ENCODE results near the gene JMJD8.

The JMJD8 gene

GRCh38 chr16:709566-710499, 25.7 kb upstream of the JMJD8 start:
- DNase-seq (ENCODE audit: low read depth) = no peak

DNA sequence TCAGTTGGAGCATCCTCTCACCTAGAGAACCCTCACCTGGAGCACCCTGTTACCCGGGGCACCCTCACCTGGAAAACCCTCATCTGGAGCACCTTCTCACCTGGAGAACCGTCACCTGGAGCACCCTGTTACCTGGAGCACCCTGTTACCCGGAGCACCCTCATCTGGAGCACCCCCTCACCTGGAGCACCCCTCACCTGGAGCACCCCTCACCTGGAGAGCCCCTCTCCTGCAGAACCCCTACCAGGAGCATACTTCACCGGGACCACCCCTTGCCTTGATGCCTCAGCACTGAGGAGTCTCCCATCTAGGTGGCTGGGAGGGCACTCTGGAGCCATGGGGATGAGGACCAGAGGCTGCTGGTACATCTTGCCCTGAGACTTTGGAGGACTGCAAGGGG, 24.8 kb upstream of the JMJD8 start:
- DNase-seq (ENCODE audit: low read depth) = no peak

- DNase-seq (ENCODE audit: low read depth) = no peak
Observed at GRCh38 chr16:708019-708418, 23.9 kb upstream of the JMJD8 start.

DNA sequence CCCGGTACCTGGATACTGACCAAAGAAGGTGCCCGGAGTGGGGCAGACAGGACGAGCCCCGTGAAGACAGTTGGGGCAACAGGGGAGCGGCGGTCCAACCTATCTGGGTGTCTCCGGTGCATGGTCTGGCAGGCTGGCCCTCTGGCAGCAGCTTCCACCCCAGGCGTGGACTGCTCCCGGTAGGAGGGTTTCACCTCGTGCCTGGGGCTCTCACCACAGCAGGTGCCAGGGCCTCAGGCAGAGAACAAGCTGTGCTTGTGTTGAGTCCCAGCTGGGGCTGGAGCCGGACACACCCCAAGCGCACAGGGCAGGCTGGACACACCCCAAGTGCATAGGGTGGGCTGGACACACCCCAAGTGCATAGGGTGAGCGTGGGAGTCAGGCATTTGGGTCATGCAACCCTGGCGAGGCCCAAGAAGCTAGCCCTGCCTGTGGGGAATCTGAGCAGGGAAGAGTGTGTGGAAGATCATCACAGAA, 23.0 kb upstream of the JMJD8 start:
- DNase-seq (ENCODE audit: low read depth) = no peak

DNA sequence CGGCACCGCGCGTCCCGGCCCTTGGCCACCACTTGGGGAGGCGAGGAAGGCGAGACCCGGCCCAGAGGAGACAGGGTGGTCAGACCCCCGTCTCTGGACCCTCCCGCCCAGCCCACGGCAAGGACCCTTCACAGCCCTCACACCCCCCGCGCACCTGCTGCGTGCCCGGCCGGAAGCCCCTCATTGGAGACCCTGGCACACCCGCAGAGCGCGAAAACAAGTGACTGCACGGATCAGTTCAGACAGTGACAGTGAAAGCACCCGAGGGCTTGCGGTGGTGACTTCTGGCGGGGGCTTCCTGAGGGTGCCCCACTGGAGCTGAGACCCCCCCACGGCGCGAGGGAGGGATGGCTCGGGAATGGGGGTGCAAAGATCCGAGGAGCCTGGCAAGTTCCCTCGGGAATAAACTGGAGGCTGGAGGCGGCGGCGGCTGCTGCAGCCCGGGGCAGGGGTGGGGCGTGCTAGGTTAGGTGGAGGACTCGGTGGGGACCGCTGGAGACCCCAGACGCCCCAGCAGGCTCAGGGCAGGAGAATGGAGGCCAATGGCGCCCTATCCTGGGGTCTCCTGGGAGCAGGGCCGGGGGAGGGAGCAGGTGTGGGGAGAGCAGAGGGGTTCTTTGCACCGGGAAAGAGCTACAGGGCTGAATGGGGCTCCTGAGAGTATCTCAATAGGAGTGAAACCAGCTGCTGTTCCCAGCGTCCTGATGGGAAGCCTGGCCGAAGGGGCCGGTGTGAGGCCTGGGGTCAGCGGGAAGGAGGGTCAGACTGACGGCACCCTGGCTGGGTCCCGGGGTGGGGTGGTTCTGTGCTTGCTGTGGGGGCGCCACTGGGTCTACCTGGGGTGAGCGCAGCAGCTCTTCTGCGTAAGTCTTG, 22.3 kb upstream of the JMJD8 start:
- DNase-seq (ENCODE audit: low read depth) = no peak

GRCh38 chr16:705431-706188, 21.5 kb upstream of the JMJD8 start, which contains the start of gene FBXL16:
Gene FBXL16, minus strand, starts transcription at chr16:705801. Its CDS starts 8,396 bp downstream, at chr16:697405.
- DNase-seq (ENCODE audit: low read depth) = no peak

GRCh38 chr16:704552-705380, 20.6 kb upstream of the JMJD8 start:
- DNase-seq (ENCODE audit: low read depth) = no peak

DNA sequence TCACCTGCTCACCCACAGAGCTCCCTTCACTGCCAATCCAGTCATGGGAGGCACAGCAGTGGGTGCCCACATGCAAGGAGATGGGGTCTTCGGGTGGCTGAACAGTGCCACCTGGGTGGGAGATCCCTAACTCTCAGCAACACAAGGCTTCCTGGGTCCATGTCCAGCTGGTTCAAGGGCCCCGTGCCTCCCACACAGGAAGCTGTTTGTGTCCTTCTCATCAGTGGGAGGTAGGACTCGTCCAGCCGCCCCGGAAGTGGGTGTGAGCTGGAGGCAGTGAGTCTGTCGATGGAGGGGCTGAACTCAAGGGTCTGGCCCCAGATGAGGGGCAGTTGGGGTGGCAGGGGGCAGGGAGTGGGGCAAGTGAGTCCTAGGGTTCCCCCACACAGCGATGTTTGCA, 19.9 kb upstream of the JMJD8 start:
- no peak for DNase-seq (ENCODE audit: low read depth)

- DNase-seq (ENCODE audit: low read depth) = no peak
Observed at GRCh38 chr16:703406-703805, 19.3 kb upstream of the JMJD8 start.

DNA sequence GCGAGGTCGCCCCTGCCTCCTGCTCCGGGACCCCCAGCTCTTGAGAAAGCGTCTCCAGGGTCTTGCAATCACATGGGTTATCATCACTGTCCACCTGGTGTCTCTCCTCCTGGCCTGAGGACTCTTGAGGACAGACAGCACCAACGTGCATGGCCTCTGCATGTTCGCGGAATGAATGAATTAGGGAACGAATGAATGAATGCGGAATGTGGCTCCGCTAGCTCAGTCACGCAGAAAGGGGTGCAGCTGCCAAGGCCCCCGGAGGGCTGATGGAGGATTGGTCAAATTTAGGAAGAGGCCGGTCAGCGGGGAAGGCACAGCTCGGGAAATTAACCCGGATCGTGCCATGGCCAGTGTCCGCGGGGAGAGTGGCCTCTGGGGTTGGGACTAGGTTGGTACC, 18.2 kb upstream of the JMJD8 start:
- no peak for DNase-seq (ENCODE audit: low read depth)

GRCh38 chr16:700684-701584, 16.8 kb upstream of the JMJD8 start:
- no peak for DNase-seq (ENCODE audit: low read depth)

GRCh38 chr16:698911-699671, 15.0 kb upstream of the JMJD8 start:
- DNase-seq (ENCODE audit: low read depth) = no peak

GRCh38 chr16:695355-696089, 11.4 kb upstream of the JMJD8 start:
- no peak for DNase-seq (ENCODE audit: low read depth)

- no peak for DNase-seq (ENCODE audit: low read depth)
Observed at GRCh38 chr16:694863-695354, 10.8 kb upstream of the JMJD8 start.

DNA sequence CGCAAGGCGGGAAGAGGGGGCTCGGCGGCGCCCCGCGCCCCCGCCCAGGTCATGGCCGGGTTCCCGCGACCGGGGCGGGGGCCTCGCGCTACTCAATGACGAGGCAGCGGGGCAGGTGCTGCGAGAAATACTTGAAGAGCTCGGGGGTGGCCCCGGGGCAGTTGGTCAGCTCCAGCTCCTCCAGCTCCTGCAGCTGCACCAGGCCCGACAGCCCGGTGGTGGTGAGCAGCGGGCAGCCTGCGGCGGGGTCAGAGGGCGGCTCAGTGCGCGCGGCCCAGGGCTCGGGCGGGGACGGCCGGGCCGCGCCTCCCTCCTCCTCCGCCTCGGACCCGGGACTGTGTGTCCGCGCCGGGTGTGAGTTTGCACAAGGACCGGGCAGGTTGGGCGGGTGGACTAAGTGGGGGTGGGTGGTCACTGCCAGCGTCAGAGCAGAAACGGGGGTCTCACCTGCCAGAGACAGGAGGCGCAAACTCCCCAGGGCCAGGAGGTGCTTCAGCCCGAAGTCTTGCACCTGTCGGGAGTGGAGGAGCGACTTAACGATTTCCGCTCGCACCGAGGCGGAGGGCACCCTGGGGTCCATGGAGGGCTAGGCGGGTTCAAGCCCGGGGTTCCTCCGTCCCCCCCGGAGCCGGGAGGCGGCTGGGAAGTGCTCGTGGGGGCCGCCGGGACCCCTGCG, 10.2 kb upstream of the JMJD8 start:
- no peak for DNase-seq (ENCODE audit: low read depth)

DNA sequence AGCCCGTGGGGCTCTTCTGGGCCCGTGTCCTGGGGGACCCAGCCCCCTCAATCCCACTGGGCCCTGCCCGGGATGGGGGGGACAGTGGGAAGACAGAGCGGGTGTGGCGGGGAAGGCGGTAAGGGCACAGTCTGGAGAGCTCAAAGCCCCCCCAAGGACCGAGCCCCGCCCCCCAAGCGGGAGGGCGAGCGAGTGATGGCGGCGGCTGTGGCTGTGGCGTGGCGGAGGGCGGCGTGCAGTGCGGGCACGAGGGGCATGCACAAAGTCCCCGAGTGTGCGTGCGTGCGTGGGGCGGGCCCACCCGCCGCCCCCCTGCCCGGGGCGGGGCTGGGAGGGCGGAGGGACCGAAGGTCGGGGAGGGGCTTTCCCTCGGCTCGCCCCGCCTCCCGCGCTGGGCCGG, 9.6 kb upstream of the JMJD8 start:
- no peak for DNase-seq (ENCODE audit: low read depth)

DNA sequence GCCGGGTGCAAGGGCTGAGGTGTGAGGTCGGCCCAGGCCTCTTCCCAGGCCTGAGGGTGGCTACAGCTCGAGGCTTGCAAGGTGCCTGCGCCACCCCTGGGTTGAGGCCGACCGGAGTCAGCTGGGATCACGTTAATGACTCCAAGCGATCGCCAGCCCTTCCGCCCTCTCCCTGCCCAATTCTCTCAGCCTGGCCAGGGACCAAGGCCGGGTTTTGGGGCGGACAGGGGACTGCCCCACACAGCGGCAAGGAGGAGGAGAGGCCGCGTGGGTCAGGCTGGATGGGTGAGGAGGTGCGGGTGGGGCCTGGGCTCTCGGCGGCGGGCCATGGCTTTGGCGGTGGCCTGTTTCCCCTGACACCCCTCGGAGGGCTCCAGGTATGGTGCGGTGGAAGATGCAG, 9.2 kb upstream of the JMJD8 start:
- DNase-seq (ENCODE audit: low read depth) = no peak
